Activated CD4-positive, alpha-beta T cell treated with anti-CD3 and anti-CD28 coated beads, Interleukin-2, amount 50 U/mL, for 16 hours (primary cell): Measurements from ENCODE around the gene PRDM16.

Experiments used
- DNase-seq: peaks from one replicate; pipeline ENCODE4 v3.0.0-alpha.2; 2020

PRDM16 gene

DNA sequence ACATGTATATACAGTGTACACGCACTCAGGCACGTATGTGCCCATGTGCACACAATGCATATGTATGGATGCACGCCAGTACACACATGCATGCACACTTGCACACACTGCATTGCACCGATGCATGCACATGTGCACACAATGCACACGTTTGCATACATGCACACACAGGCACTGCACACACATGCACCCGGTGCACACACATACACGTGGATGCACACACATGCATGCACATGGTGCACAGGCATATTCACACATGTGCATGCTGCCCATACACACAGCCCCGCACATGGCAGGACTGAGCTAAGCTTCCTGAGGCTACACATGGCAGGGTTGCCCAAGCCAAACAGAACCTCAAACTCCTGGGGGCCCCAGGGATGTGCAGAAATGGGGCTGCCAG is 405.0 kb downstream of the PRDM16 start:
- DNase-seq: no peak

DNA sequence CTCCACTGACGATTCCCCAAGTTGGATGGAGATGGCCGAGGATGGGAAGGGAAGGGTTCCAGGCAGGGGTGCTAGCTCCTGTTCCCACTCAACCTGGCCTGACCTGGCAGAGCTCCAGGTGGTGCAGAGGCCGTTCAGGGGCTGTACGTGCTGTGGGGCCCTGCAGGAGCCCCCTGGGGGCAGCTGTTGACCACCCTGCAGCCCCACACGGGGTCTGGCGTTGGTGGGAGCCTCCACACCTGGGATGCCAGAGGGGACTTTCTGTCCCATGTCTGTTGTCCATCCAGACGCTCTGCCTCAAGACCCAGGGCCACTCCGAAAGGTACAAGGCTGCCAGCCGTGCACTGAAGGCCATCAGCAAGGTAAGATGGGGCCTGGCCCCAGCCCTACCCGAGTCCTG is 405.4 kb downstream of the PRDM16 start:
- no peak for DNase-seq

DNA sequence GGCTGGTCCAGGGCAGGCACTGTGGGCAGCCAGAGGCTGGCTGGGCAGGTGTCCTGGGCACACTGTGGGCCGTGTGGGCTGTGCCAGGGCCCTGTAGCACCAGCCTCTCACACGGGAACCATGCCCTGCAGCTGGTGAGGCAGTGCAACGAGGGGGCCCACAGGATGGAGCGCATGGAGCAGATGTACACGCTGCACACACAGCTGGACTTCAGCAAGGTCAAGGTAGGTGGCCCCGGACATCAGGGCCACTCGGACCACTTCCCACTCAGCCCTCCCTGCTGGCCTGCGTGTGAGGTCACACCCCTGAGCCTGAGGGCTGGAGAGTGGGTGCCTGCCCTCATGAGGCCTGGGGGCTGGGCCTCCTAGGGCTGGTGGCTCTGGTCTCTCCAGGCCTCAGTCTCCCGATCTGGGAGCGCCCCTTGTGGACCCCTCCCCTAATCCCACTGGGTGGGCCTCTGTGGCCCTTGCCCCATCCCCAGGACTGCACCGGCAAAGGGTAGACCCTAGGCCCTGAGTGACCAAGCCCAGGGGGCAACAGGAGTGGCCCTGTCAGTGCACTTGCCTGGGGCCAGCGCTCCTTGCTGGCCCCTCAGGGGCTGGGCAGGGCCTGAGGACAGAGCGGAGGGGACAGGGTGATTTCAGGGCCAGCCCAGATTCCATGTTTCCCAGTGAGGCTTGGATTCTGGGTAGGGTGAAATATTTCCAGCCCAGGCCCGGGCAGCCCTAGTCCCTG is 407.0 kb downstream of the PRDM16 start:
- DNase-seq: no peak

DNA sequence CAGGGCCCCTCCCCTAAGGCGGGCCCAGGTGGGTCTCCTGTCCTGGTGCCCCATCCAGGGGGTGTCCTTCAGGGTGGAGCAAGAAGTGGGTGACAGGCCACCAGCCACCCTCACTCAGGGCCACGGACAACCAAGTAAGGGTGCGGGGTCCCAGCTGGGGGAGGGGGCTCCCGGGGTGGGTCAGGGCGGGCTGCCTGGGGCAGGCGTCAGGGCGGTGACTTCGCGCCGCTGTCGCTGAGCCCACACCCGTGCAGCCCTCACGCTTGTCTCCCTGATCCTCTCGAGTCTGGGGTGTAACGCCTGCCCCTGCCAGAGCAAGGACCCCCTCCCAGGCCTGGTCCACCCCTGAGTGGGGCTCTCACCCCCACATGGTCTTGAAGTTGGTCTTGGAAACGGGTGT is 407.7 kb downstream of the PRDM16 start:
- no peak for DNase-seq

DNA sequence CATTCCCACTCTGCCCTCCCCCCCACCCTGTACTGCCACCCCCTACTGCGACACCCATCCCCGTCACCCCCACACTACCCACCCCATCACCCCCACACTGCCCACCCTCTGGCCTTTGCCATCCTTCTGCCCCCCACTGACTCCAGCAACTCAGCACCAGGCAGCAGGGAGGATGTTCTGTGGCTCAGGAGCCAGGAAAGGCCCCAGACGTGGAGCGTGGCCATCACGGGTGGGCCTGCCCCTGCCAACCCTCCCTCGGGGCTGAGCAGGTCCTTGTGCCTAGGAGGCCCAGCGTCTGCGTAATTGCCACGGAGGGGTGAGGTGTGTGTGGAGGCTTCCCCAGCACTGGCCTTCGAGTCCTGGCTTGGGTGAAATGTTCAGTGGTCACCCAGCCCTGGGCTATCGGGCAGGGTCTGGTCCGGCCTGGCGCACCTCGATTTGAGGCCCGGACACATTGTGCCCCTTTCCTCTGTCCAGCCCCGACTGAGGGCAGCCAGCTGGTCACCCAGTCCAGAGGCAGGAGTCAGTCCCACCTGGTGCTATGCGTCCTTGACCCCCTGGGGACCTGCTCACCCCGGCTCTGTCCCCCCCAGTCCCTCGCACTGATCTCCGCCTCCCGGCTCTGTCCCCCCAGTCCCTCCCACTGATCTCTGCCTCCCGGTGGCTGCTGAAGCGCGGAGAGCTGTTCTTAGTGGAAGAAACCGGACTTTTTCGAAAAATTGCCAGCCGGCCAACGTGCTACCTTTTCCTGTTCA is 408.4 kb downstream of the PRDM16 start:
- no peak for DNase-seq

- DNase-seq: no peak
Measured at GRCh38 chr1:3478187-3478586, 409.2 kb downstream of the PRDM16 start.

- DNase-seq: no peak
Measured at GRCh38 chr1:3479511-3480368, 410.7 kb downstream of the PRDM16 start.

- DNase-seq: no peak
Measured at GRCh38 chr1:3480369-3480719, 411.3 kb downstream of the PRDM16 start.

- DNase-seq: no peak
Measured at GRCh38 chr1:3481046-3481445, 412.0 kb downstream of the PRDM16 start.

DNA sequence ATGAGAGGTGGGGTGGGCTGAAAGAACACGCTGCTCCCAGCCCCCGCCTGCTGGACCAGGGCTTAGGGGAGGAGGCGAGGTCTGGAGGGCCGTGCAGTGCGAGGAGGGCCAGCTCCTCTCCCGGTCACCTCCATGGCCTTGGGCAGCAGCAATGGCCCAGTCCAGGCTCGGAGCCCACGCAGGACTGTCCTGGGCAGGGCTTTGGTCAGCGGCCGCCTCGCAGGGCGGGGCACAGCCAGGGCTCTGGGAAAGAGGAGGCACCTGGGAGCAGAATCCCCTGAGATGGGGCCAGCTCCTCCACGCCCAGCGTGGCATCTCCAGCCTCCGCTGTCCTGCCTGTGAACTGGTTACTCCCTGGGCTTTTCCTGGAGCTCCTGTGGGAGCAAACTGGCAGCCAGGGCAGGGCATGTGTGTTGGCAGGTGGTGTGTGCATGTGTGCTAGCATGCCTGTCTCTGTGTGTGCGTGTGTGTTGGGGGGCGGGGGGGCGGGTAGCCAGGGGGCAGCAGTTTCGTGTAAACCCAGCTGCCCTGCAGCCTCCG is 412.9 kb downstream of the PRDM16 start:
- no peak for DNase-seq

DNA sequence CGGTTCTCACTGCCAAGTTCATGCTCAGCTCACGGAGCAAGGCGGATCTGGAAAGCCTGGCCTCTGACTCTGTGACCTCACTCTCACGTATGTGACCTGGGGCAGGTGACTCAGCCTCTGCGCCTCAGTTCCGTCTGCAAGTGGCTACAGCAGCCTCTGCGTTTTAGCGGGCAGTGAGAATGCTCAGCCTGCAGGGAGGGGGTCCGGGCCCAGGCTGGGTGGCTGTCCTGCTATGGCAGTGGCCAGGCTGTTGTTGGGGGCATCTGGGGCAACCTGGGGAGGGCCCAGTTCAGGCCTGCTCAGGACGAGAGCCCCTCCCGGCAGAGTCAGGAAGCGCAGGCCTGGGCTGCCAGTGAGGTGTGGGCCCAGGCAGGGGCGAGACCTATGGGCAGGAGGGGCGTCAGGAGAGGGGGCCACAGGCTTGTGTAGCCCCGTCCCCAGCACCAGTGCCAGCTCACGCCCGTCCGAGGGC is 413.4 kb downstream of the PRDM16 start:
- DNase-seq: no peak

DNA sequence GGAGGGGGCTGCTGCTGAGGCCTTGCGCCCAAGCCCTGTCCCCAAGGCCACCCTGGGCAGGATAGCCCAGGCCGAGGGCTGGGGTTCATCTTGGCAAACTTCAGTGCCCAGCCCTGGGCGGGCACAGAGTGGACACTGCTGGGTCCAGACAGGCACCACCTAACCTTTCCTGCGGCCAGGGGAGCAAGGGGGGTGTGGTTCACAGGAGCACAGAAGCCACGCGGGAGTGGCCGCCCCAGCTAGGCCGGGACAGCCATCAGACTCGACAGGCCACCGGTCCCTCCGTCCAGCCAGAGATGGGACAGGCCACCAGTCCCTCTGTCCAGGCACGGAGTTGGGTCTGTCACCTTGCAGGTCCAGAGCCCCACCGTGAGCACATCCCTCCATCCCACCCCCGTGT is 414.4 kb downstream of the PRDM16 start:
- no peak for DNase-seq

DNA sequence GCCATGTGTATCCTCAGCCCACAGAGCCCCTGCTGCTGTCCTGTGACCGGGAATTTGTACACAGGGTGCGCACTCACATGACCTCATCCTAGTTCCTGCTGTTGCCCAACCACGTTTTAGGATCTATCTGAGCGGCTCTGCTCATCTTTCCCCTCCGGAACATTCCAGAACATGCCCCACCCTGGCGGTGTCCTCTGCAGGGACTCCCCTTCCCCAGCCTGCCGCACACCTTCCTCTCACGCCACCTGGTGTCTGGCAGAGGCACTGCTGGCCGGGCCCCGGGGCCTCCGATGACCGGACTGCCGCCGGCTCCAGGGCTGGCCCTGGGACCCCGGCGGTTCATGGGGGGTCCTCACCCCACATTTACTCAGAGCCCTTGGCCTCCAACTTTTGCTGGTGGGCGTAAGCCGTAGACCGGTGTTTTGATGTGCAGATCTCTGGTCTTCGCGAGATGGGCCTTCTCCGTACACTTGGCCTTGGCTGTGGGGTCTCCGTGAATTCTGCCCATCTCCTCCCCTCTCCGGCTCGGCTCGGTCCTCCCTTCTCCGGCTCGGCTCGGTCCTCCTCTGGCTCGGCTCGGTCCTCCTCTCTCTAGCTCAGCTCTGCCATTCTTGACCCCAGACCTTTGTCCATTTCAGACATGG is 414.9 kb downstream of the PRDM16 start:
- peak; percentile 29 for DNase-seq

GRCh38 chr1:3485016-3485415 is 416.0 kb downstream of the PRDM16 start:
- DNase-seq: no peak
